HG02970 (cell line): ENCODE data around the gene LRP2.

Source experiments
- ATAC-seq: cut with Tn5 transposase; IDR thresholded peaks from one replicate; pipeline ENCODE4 v1.9.1; 2021; ENCODE audit warnings: mild to moderate bottlenecking, moderate library complexity, moderate number of reproducible peaks; ENCODE audit not compliant: unreplicated experiment, low FRiP score

Gene LRP2

GRCh38 chr2:169259402-169259801 is 102.9 kb downstream of the LRP2 start:
- no peak for ATAC-seq

- ATAC-seq = no peak
Observed at GRCh38 chr2:169258045-169258601, 104.2 kb downstream of the LRP2 start.

GRCh38 chr2:169254774-169255173 is 107.6 kb downstream of the LRP2 start:
- ATAC-seq = no peak

GRCh38 chr2:169247211-169247610 is 115.1 kb downstream of the LRP2 start:
- ATAC-seq = no peak

- ATAC-seq = no peak
Observed at GRCh38 chr2:169240405-169240804, 121.9 kb downstream of the LRP2 start.

- no peak for ATAC-seq
Observed at GRCh38 chr2:169237939-169238338, 124.4 kb downstream of the LRP2 start.

- ATAC-seq = no peak
Observed at GRCh38 chr2:169237286-169237685, 125.0 kb downstream of the LRP2 start.

- no peak for ATAC-seq
Observed at GRCh38 chr2:169232551-169233154, 129.7 kb downstream of the LRP2 start.

- ATAC-seq = no peak
Observed at GRCh38 chr2:169230204-169230603, 132.1 kb downstream of the LRP2 start.

- ATAC-seq = no peak
Observed at GRCh38 chr2:169229590-169229989, 132.7 kb downstream of the LRP2 start.

- no peak for ATAC-seq
Observed at GRCh38 chr2:169225906-169226305, 136.4 kb downstream of the LRP2 start.

- no peak for ATAC-seq
Observed at GRCh38 chr2:169225233-169225750, 137.0 kb downstream of the LRP2 start.

- ATAC-seq = no peak
Observed at GRCh38 chr2:169222665-169223064, 139.7 kb downstream of the LRP2 start.

- no peak for ATAC-seq
Observed at GRCh38 chr2:169221745-169222369, 140.5 kb downstream of the LRP2 start.

- ATAC-seq = no peak
Observed at GRCh38 chr2:169210917-169211316, 151.4 kb downstream of the LRP2 start.

- ATAC-seq = no peak
Observed at GRCh38 chr2:169208026-169208425, 154.3 kb downstream of the LRP2 start.

- no peak for ATAC-seq
Observed at GRCh38 chr2:169205176-169205575, 157.2 kb downstream of the LRP2 start.

GRCh38 chr2:169203952-169204351 is 158.4 kb downstream of the LRP2 start:
- ATAC-seq = no peak

GRCh38 chr2:169200756-169201155 is 161.6 kb downstream of the LRP2 start:
- no peak for ATAC-seq

GRCh38 chr2:169193618-169194017 is 168.7 kb downstream of the LRP2 start:
- no peak for ATAC-seq

- no peak for ATAC-seq
Observed at GRCh38 chr2:169190197-169190775, 172.0 kb downstream of the LRP2 start.

GRCh38 chr2:169189132-169189531 is 173.2 kb downstream of the LRP2 start:
- no peak for ATAC-seq
